Liver (tissue), 9 donors: Measurements from ENCODE around the gene COMP. TPM values are rescaled to one million over a fixed set of nuclear protein-coding genes. Genes with fewer than 3 reads are reported as not detected.

Source experiments
- DNase-seq: peaks from one replicate; pipeline ENCODE4 v3.0.0-alpha.2; 2017; ENCODE audit warnings: low spot score
- H3K27ac ChIP-seq, 2 donors: one replicate each; pipeline ENCODE4 v1.7.0; 2013; ENCODE audit warnings: inconsistent platforms in 2 of 2, low read length in 2 of 2, control low read depth in 1 of 2, low read depth in 1 of 2, mild to moderate bottlenecking in 1 of 2
- H3K27me3 ChIP-seq, 4 donors: one replicate each; pipeline versions ENCODE4 v1.6.1 to v1.7.0; 2013; ENCODE audit warnings: low read length in 3 of 4, inconsistent platforms in 1 of 4, mild to moderate bottlenecking in 1 of 4, moderate library complexity in 1 of 4; ENCODE audit not compliant: control insufficient read depth in 4 of 4, insufficient read depth in 4 of 4
- H3K36me3 ChIP-seq, 4 donors: one replicate each; pipeline versions ENCODE4 v1.6.1 to v1.7.0; 2013; ENCODE audit warnings: low read length in 3 of 4, mild to moderate bottlenecking in 3 of 4, low read depth in 1 of 4, moderate library complexity in 1 of 4; ENCODE audit not compliant: control insufficient read depth in 4 of 4, insufficient read depth in 3 of 4
- H3K4me1 ChIP-seq, 4 donors: one replicate each; pipeline versions ENCODE4 v1.6.1 to v1.7.0; 2013; ENCODE audit warnings: low read length in 3 of 4, mild to moderate bottlenecking in 3 of 4, moderate library complexity in 1 of 4; ENCODE audit not compliant: control insufficient read depth in 4 of 4, insufficient read depth in 4 of 4
- H3K4me3 ChIP-seq, 3 donors: one replicate each; pipeline versions ENCODE4 v1.6.1 to v1.7.0; 2013; ENCODE audit warnings: low read length in 3 of 3, control low read depth in 1 of 3, low read depth in 1 of 3, mild to moderate bottlenecking in 1 of 3
- H3K9ac ChIP-seq, 2 donors: one replicate each; pipeline ENCODE4 v1.7.0; 2013; ENCODE audit warnings: low read length in 2 of 2, mild to moderate bottlenecking in 2 of 2, moderate library complexity in 2 of 2, control low read depth in 1 of 2, low read depth in 1 of 2
- H3K9me3 ChIP-seq, 4 donors: one replicate each; pipeline versions ENCODE4 v1.6.1 to v1.7.0; 2013; ENCODE audit warnings: low read length in 3 of 4; ENCODE audit not compliant: control insufficient read depth in 4 of 4
- EGR1 ChIP-seq, 2 donors: IDR thresholded peaks; 2 replicates each; pipeline ENCODE4 v1.6.1; 2016 to 2018; ENCODE audit warnings: antibody characterized with exemption in 2 of 2, low read depth in 2 of 2
- FOXA1 ChIP-seq: IDR thresholded peaks from 2 replicates; pipeline ENCODE4 v1.6.1; 2016; ENCODE audit warnings: antibody characterized with exemption
- GABPA ChIP-seq, 2 donors: IDR thresholded peaks in 1 of 2; conservative IDR thresholded peaks in 1 of 2; 2 replicates each; pipeline ENCODE4 v1.6.1; 2016; ENCODE audit warnings: antibody characterized with exemption in 2 of 2, mild to moderate bottlenecking in 1 of 2, moderate library complexity in 1 of 2
- HNF4A ChIP-seq, 2 donors: conservative IDR thresholded peaks; 2 replicates each; pipeline ENCODE4 v1.6.1; 2016; ENCODE audit warnings: antibody characterized with exemption in 2 of 2, mild to moderate bottlenecking in 2 of 2
- HNF4G ChIP-seq: IDR thresholded peaks from 2 replicates; pipeline ENCODE4 v1.6.1; 2016; ENCODE audit warnings: antibody characterized with exemption
- JUND ChIP-seq, 2 donors: IDR thresholded peaks; 2 replicates each; pipeline ENCODE4 v1.6.1; 2016; ENCODE audit warnings: antibody characterized with exemption in 2 of 2
- NR2F2 ChIP-seq: IDR thresholded peaks from 2 replicates; pipeline ENCODE4 v1.6.1; 2016; ENCODE audit warnings: antibody characterized with exemption
- RAD21 ChIP-seq, 2 donors: IDR thresholded peaks; 2 replicates each; pipeline ENCODE4 v1.6.1; 2016; ENCODE audit warnings: antibody characterized with exemption in 2 of 2, mild to moderate bottlenecking in 2 of 2
- RXRA ChIP-seq, 2 donors: IDR thresholded peaks; 2 replicates each; pipeline ENCODE4 v1.6.1; 2017 to 2018; ENCODE audit warnings: antibody characterized with exemption in 2 of 2, mild to moderate bottlenecking in 1 of 2
- SP1 ChIP-seq: IDR thresholded peaks from 2 replicates; pipeline ENCODE4 v1.6.1; 2018; ENCODE audit warnings: antibody characterized with exemption, mild to moderate bottlenecking
- TAF1 ChIP-seq: conservative IDR thresholded peaks from 2 replicates; pipeline ENCODE4 v1.6.1; 2016; ENCODE audit warnings: antibody characterized with exemption, mild to moderate bottlenecking
- YY1 ChIP-seq: IDR thresholded peaks from 2 replicates; pipeline ENCODE4 v1.6.1; 2016; ENCODE audit warnings: antibody characterized with exemption, mild to moderate bottlenecking
- WGBS: extraction: QIAGEN DNeasy Blood & Tissue Kit; methylation state at CpG from one replicate; pipeline ENCODE4 v1.1.7; 2013; 5-methylcytosine and 5-hydroxymethylcytosine counted together
- polyA plus RNA-seq, 2 donors: library from polyadenylated mRNA; stranded (reverse) in 1 of 2; unstranded in 1 of 2; fragments of 200-250 nt in 1 of 2; fragments of >200 nt in 1 of 2; fragmentation: Nextera tagmentation in 1 of 2; extraction: Ambion mirVana in 1 of 2; gene quantifications; one replicate each; pipeline versions ENCODE4 v1.2.1 to v1.2.3, GENCODE V29; 2013 to 2015
- total RNA-seq, 2 donors: library from RNA; depleted of rRNA; stranded (reverse); fragments of >200 nt; gene quantifications; one replicate each; pipeline ENCODE4 v1.2.3, GENCODE V29; 2014
- TF ChIP-seq, protein P1 (sequence below): IDR thresholded peaks from 2 replicates; pipeline ENCODE4 v1.6.1; 2016; ENCODE audit warnings: antibody characterized with exemption
- TF ChIP-seq, protein P2 (sequence below): IDR thresholded peaks from 2 replicates; pipeline ENCODE4 v1.6.1; 2016; ENCODE audit warnings: antibody characterized with exemption
- TF ChIP-seq, protein P3 (sequence below): IDR thresholded peaks from 2 replicates; pipeline ENCODE4 v1.6.1; 2016; ENCODE audit warnings: antibody characterized with exemption, mild to moderate bottlenecking
- TF ChIP-seq, protein P4 (sequence below): fragments of 150-350 bp; IDR thresholded peaks from 2 replicates; pipeline ENCODE4 v1.5.1; 2017; ENCODE audit warnings: improper control_type of control experiment, low read depth, low read length; ENCODE audit not compliant: missing input control
- donor health status: healthy.
- donor health status: healthy.
- donor health status: healthy.
- donor health status: healthy.
- donor health status: healthy.

Gene COMP
- total and polyA plus RNA-seq, 4 donors = 0.03 to 0.17 TPM; not detected in 2

DNA sequence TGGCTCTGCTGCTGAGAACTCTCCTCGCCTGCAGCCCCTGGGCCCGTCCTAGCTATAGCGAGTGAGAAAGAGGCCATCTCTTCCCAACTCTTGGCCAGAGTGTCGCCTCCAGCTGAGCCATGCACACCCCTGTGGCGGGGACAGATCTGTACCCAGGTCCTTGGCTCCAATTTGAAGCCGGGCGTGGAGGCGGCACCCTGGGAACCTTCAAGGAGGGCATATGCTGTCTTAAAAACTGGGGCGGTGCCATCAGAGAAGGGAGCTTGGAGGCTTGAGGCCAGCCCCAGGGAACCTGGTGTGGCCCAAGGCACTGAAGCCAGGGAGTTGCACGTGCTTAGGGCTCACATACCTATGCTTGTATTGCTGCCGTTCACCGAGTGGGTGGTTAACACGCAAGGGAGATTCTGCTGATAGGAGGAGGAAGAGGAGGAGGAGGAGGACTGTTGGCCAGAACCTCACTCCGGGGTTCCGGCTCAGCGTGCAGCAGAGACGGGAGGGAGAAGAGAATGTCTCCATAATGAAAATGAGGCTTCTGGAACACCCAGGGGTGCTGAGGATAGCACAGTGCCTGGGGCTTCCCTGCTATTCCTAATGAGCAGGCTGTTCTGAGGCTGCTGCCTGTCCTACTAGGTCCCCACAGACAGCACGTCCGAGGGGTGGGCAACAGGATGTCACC lies 40.7 kb downstream of the COMP start:
- DNase-seq = no peak
- no peak overlapping the region for H3K27ac ChIP-seq
- no peaks in the 10 kb centered on the region for H3K4me1 ChIP-seq
- H3K4me3 ChIP-seq = no peak overlapping the region
- no peak for TF ChIP-seq FOXA1
- TF ChIP-seq, protein P1, sequence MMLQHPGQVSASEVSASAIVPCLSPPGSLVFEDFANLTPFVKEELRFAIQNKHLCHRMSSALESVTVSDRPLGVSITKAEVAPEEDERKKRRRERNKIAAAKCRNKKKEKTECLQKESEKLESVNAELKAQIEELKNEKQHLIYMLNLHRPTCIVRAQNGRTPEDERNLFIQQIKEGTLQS = no peak
- TF ChIP-seq, protein P2, sequence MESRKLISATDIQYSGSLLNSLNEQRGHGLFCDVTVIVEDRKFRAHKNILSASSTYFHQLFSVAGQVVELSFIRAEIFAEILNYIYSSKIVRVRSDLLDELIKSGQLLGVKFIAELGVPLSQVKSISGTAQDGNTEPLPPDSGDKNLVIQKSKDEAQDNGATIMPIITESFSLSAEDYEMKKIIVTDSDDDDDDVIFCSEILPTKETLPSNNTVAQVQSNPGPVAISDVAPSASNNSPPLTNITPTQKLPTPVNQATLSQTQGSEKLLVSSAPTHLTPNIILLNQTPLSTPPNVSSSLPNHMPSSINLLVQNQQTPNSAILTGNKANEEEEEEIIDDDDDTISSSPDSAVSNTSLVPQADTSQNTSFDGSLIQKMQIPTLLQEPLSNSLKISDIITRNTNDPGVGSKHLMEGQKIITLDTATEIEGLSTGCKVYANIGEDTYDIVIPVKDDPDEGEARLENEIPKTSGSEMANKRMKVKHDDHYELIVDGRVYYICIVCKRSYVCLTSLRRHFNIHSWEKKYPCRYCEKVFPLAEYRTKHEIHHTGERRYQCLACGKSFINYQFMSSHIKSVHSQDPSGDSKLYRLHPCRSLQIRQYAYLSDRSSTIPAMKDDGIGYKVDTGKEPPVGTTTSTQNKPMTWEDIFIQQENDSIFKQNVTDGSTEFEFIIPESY = no peak
- TF ChIP-seq RAD21 (IDR thresholded peaks at IDR 0.05) = no peak
- H3K9ac ChIP-seq = no peak overlapping the region
- H3K9me3 ChIP-seq = no peaks in the 10 kb centered on the region
- WGBS = 98% methylated on average over 19 of the region's 19 CpGs
- H3K27me3 ChIP-seq = no peaks in the 10 kb centered on the region
- H3K36me3 ChIP-seq = peaks cover 0 to 6% (median 0%) of the 10 kb centered on the region in 4 donors

DNA sequence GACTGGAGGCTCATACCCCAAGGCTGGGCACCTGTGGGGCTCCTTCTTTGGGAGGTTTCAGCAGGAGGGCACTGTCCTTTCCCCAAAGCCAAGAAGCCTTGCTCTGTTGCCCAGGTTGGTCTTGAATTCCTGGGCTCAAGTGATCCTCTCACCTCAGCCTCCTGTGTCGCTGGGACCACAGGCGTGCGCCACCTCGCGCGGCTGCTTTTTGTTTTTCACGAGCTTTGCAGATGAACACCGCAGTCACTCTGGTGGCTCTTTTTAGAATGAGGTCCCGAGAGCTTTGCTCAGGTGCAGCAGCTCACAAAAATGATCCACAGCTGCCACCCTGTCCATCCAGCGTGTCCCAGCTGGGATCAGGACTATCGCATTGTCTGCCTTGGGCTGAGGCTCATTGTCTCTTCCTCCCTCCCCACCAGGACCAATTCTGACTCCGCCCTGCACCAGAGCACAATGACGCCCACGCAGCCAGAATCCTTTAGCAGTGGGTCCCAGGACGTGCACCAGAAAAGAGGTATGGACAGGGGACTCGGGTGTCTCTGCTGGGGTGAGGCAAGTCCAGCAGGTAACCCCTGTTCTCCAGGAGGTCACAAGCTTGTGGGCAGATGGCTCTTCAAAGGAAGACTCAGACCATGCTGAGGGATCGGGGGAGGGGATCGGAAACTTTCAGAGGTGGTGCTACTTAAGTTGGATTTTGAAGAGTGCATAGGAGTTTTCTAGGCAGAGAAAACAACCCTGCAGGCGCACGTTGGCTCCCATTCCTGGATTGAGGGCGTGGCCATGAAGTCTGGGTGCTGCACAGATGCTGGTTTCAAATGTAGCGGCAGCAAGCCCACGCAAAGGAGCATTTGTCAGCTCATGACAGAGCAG lies 41.5 kb downstream of the COMP start:
- no peak for DNase-seq
- H3K9ac ChIP-seq = no peak overlapping the region
- H3K27me3 ChIP-seq = no peaks in the 10 kb centered on the region
- 97% methylated on average over 23 of the region's 23 CpGs for WGBS
- TF ChIP-seq GABPA (IDR thresholded peaks at IDR 0.05 in 1 of 2, conservative IDR thresholded peaks at IDR 0.05 in 1 of 2) = no peak
- TF ChIP-seq HNF4G = no peak
- TF ChIP-seq RAD21 (IDR thresholded peaks at IDR 0.05) = no peak
- TF ChIP-seq EGR1 (IDR thresholded peaks at IDR 0.05; ENCODE audit: low read depth in 2 of 2) = no peak
- no peak for TF ChIP-seq HNF4A (conservative IDR thresholded peaks at IDR 0.05)
- no peak for TF ChIP-seq JUND (IDR thresholded peaks at IDR 0.05)
- H3K4me3 ChIP-seq = no peak overlapping the region
- no peak overlapping the region for H3K27ac ChIP-seq
- H3K36me3 ChIP-seq = peaks cover 0 to 6% (median 0%) of the 10 kb centered on the region in 4 donors
- no peaks in the 10 kb centered on the region for H3K9me3 ChIP-seq
- H3K4me1 ChIP-seq = no peaks in the 10 kb centered on the region

DNA sequence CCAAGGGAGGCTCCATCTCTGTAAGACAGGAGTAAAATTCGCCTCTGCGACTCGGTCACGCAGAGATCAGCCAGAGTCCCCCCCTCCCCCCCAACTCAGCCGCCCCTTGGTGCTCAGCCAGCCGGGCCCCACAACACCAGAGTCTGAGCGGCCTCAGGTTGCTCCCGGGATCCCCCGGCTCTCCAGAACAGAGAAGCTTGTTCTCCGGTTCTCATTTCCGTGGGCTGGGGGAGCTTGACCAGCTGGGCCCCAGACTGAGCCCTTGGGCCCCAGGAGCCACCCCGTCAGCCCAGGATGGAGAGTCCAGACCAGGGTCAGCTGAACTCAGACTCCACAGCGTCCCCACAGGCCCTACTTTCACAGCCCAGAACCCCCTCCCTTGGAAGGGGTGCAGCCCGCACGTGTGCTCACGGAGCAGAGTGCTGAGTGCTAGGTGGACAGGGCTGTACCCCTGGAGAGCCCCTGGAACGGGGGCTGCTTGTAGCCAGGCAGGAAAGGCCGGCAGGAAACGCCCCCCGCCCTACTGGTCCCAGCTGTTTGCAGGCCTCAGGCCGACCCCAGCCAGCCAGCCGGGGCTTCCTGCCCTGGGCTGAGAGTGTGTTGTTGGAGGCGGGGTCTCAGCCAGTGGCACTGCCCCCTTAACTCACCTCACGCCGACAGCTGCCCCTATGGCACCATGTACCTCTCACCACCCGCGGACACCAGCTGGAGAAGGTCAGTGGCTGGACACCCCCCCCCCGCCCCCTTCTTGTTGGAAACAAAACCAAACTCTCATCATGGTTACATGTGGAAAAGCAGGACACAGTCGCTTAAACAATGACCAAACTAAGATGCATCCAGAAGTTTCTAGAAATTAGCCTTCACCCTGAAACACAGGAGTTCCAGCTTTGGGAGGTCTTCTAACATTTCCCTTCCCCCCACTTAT lies 44.4 kb downstream of the COMP start:
- H3K27ac ChIP-seq = no peak overlapping the region
- H3K27me3 ChIP-seq = no peaks in the 10 kb centered on the region
- no peak overlapping the region for H3K9ac ChIP-seq
- no peak for DNase-seq
- peaks cover 0 to 3% (median 0%) of the 10 kb centered on the region in 4 donors for H3K4me1 ChIP-seq
- TF ChIP-seq, protein P3, sequence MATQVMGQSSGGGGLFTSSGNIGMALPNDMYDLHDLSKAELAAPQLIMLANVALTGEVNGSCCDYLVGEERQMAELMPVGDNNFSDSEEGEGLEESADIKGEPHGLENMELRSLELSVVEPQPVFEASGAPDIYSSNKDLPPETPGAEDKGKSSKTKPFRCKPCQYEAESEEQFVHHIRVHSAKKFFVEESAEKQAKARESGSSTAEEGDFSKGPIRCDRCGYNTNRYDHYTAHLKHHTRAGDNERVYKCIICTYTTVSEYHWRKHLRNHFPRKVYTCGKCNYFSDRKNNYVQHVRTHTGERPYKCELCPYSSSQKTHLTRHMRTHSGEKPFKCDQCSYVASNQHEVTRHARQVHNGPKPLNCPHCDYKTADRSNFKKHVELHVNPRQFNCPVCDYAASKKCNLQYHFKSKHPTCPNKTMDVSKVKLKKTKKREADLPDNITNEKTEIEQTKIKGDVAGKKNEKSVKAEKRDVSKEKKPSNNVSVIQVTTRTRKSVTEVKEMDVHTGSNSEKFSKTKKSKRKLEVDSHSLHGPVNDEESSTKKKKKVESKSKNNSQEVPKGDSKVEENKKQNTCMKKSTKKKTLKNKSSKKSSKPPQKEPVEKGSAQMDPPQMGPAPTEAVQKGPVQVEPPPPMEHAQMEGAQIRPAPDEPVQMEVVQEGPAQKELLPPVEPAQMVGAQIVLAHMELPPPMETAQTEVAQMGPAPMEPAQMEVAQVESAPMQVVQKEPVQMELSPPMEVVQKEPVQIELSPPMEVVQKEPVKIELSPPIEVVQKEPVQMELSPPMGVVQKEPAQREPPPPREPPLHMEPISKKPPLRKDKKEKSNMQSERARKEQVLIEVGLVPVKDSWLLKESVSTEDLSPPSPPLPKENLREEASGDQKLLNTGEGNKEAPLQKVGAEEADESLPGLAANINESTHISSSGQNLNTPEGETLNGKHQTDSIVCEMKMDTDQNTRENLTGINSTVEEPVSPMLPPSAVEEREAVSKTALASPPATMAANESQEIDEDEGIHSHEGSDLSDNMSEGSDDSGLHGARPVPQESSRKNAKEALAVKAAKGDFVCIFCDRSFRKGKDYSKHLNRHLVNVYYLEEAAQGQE = no peak
- TF ChIP-seq, protein P4, sequence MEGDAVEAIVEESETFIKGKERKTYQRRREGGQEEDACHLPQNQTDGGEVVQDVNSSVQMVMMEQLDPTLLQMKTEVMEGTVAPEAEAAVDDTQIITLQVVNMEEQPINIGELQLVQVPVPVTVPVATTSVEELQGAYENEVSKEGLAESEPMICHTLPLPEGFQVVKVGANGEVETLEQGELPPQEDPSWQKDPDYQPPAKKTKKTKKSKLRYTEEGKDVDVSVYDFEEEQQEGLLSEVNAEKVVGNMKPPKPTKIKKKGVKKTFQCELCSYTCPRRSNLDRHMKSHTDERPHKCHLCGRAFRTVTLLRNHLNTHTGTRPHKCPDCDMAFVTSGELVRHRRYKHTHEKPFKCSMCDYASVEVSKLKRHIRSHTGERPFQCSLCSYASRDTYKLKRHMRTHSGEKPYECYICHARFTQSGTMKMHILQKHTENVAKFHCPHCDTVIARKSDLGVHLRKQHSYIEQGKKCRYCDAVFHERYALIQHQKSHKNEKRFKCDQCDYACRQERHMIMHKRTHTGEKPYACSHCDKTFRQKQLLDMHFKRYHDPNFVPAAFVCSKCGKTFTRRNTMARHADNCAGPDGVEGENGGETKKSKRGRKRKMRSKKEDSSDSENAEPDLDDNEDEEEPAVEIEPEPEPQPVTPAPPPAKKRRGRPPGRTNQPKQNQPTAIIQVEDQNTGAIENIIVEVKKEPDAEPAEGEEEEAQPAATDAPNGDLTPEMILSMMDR = no peak
- TF ChIP-seq GABPA (IDR thresholded peaks at IDR 0.05 in 1 of 2, conservative IDR thresholded peaks at IDR 0.05 in 1 of 2) = no peak
- no peak for TF ChIP-seq RAD21 (IDR thresholded peaks at IDR 0.05)
- no peak for TF ChIP-seq FOXA1
- TF ChIP-seq YY1 = no peak
- TF ChIP-seq NR2F2 = no peak
- TF ChIP-seq RXRA (IDR thresholded peaks at IDR 0.05) = no peak
- no peak for TF ChIP-seq HNF4A (conservative IDR thresholded peaks at IDR 0.05)
- TF ChIP-seq TAF1 = no peak
- no peak for TF ChIP-seq SP1
- WGBS = 87% methylated on average over 29 of the region's 29 CpGs
- no peaks in the 10 kb centered on the region for H3K9me3 ChIP-seq
- H3K36me3 ChIP-seq = no peaks in the 10 kb centered on the region
- H3K4me3 ChIP-seq = no peak overlapping the region
